ENCODE measurements around the gene C1orf53. TPM values are rescaled to one million over a fixed set of nuclear protein-coding genes. Genes with fewer than 3 reads are reported as not detected.

C1orf53 gene
- total and polyA plus RNA-seq, 2 of the 8 experiments (the other 6 are each of a cell fraction or from before 2014, with no cell fraction given) = 0.56 to 1.3 TPM

- Histone ChIP-seq H3K14ac (ENCODE audit: insufficient read length) (no peak overlapping the region), H3K4me3 (ENCODE audit: extremely low read depth in 1 of 4, insufficient read depth in 2 of 4, low read depth in 3 of 4, low read length in 4 of 4) (no peak overlapping the region), H3K56ac (replicated peaks; ENCODE audit: insufficient read length, low read depth, low read length) (no peak overlapping the region), H3K27me3 (replicated peaks in 1 of 4; ENCODE audit: control insufficient read depth in 3 of 4, extremely low read depth in 1 of 4, insufficient read depth in 3 of 4, low read length in 3 of 4) (no peaks in the 10 kb centered on the region), H3K9me3 (ENCODE audit: insufficient read depth in 2 of 2, low read depth in 1 of 2, low read length in 1 of 2) (no peaks in the 10 kb centered on the region), H2BK20ac (ENCODE audit: low read length) (no peak overlapping the region), H4K20me1 (replicated peaks in 1 of 2; ENCODE audit: control insufficient read depth in 1 of 2, insufficient read depth in 2 of 2, low read length in 2 of 2) (no peaks in the 10 kb centered on the region), H4K8ac (ENCODE audit: extremely low read depth, insufficient read depth, low read length) (no peak overlapping the region), H4K5ac (ENCODE audit: insufficient read length, low read depth, low read length) (no peak overlapping the region), H3K79me2 (ENCODE audit: control insufficient read depth in 1 of 2, insufficient read depth in 2 of 2, low read length in 2 of 2) (no peaks in the 10 kb centered on the region), H3K18ac (ENCODE audit: extremely low read depth, low read length) (no peak overlapping the region), H2BK120ac (replicated peaks; ENCODE audit: low read depth, low read length) (no peak overlapping the region), H3K27ac (ENCODE audit: low read depth, low read length) (no peak overlapping the region), H3K23me2 (ENCODE audit: low read depth, low read length) (no peaks in the 10 kb centered on the region), H2BK5ac (ENCODE audit: low read depth, low read length) (no peak overlapping the region), H3K4me2 (ENCODE audit: insufficient read depth in 1 of 2, low read depth in 2 of 2, low read length in 2 of 2) (no peak overlapping the region), H2BK15ac (ENCODE audit: low read length) (no peak overlapping the region), H2AFZ (ENCODE audit: low read length) (no peak overlapping the region), H3K36me3 (ENCODE audit: control insufficient read depth in 2 of 4, insufficient read depth in 4 of 4, low read length in 3 of 4) (no peaks in the 10 kb centered on the region; a peak in 1 of 8 replicates), H3K23ac (ENCODE audit: insufficient read length) (no peak overlapping the region), H2BK12ac (ENCODE audit: low read depth, low read length) (no peak overlapping the region), H3K4ac (replicated peaks; ENCODE audit: insufficient read length, low read depth, low read length) (no peak overlapping the region), H3K79me1 (ENCODE audit: low read depth, low read length) (no peaks in the 10 kb centered on the region), H3K9ac (replicated peaks in 1 of 4; ENCODE audit: extremely low read depth in 1 of 4, low read depth in 3 of 4, low read length in 3 of 4) (no peak overlapping the region), H3K4me1 (replicated peaks in 1 of 4; ENCODE audit: control insufficient read depth in 3 of 4, insufficient read depth in 4 of 4, low read length in 3 of 4) (no peaks in the 10 kb centered on the region; a peak in 1 of 7 replicates), H4K91ac (replicated peaks; ENCODE audit: insufficient read length, low read length) (no peak overlapping the region), H2AK5ac (ENCODE audit: low read depth, low read length) (no peak overlapping the region)
- 74% methylated on average over 2 of the region's 2 CpGs; no CpG with 5 or more reads in 1 of the 2 experiments for WGBS, 2 experiments (ENCODE audit: extremely low coverage in 1 of 2, insufficient coverage in 1 of 2, insufficient read length in 1 of 2, insufficient replicate concordance in 2 of 2, low coverage in 1 of 2, low lambda C conversion rate in 2 of 2, missing lambda C conversion rate in 1 of 2)
- TF ChIP-seq SIRT6 (IDR thresholded peaks at IDR 0.05; ENCODE audit: low read length) (no peak), SP1 (IDR thresholded peaks at IDR 0.05; ENCODE audit: low read depth, low read length) (no peak), SAP30 (IDR thresholded peaks at IDR 0.05; ENCODE audit: insufficient read depth, insufficient replicate concordance, low read length) (no peak), CTBP2 (IDR thresholded peaks at IDR 0.05; ENCODE audit: borderline replicate concordance, insufficient read depth, insufficient read length, low read length) (no peak)
- TF ChIP-seq, protein P1, sequence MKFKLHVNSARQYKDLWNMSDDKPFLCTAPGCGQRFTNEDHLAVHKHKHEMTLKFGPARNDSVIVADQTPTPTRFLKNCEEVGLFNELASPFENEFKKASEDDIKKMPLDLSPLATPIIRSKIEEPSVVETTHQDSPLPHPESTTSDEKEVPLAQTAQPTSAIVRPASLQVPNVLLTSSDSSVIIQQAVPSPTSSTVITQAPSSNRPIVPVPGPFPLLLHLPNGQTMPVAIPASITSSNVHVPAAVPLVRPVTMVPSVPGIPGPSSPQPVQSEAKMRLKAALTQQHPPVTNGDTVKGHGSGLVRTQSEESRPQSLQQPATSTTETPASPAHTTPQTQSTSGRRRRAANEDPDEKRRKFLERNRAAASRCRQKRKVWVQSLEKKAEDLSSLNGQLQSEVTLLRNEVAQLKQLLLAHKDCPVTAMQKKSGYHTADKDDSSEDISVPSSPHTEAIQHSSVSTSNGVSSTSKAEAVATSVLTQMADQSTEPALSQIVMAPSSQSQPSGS (IDR thresholded peaks at IDR 0.05; ENCODE audit: low read length) = no peak
- CTCF ChIA-PET (ENCODE audit: partially characterized antibody) = interaction anchor here (0.7 to 3.5 kb wide), 46 partner anchors 8 to 469 kb away, joined by 3 to 39 read pairs (median 5); no protein-coding TSS in a partner anchor
- POLR2A ChIA-PET (ENCODE audit: partially characterized antibody) = interaction anchor here (1.1 kb wide), 1 partner anchor 15 kb away, joined by 3 read pairs; no protein-coding TSS in a partner anchor
- no peak for FAIRE-seq
- no peak for DNase-seq (ENCODE audit: low read depth in 1 of 2, low spot score in 2 of 2)
These were observed 32.8 kb upstream of the C1orf53 start for GRCh38 chr1:197869490-197870077.
